Esophagus (tissue), 2 donors: ENCODE data around the gene NTRK2. TPM values are rescaled to one million over a fixed set of nuclear protein-coding genes. Genes with fewer than 3 reads are reported as not detected.

Source experiments
- H3K27ac ChIP-seq, 2 donors: one replicate each; pipeline ENCODE4 v1.5.1; 2013; ENCODE audit warnings: low read depth in 2 of 2, mild to moderate bottlenecking in 2 of 2, inconsistent platforms in 1 of 2, low read length in 1 of 2, moderate library complexity in 1 of 2
- H3K27me3 ChIP-seq, 2 donors: one replicate each; pipeline ENCODE4 v1.6.1; 2013; ENCODE audit warnings: low read length in 2 of 2, control low read depth in 1 of 2, mild to moderate bottlenecking in 1 of 2; ENCODE audit not compliant: insufficient read depth in 2 of 2, control insufficient read depth in 1 of 2
- H3K36me3 ChIP-seq, 2 donors: one replicate each; pipeline ENCODE4 v1.6.1; 2013; ENCODE audit warnings: low read length in 1 of 2; ENCODE audit not compliant: control insufficient read depth in 2 of 2, insufficient read depth in 2 of 2
- H3K4me1 ChIP-seq, 2 donors: one replicate each; pipeline ENCODE4 v1.6.1; 2013; ENCODE audit warnings: low read length in 1 of 2; ENCODE audit not compliant: control insufficient read depth in 2 of 2, insufficient read depth in 2 of 2
- H3K4me3 ChIP-seq, 2 donors: one replicate each; pipeline ENCODE4 v1.5.1; 2013; ENCODE audit warnings: low read length in 2 of 2, mild to moderate bottlenecking in 2 of 2, low read depth in 1 of 2, moderate library complexity in 1 of 2
- H3K9me3 ChIP-seq, 2 donors: one replicate each; pipeline ENCODE4 v1.6.1; 2013; ENCODE audit warnings: mild to moderate bottlenecking in 2 of 2, low read depth in 1 of 2, low read length in 1 of 2, moderate library complexity in 1 of 2; ENCODE audit not compliant: control insufficient read depth in 2 of 2, insufficient read depth in 1 of 2
- WGBS, 2 donors: extraction: QIAGEN DNeasy Blood & Tissue Kit; methylation state at CpG; one replicate each; pipeline ENCODE4 v1.1.7; 2013; 5-methylcytosine and 5-hydroxymethylcytosine counted together
- polyA plus RNA-seq, 2 donors: library from polyadenylated mRNA; stranded (reverse); fragments of 200-250 nt; gene quantifications; one replicate each; pipeline ENCODE4 v1.2.3, GENCODE V29; 2013
- donor health status: healthy with polysubstance abuse.
- donor health status: Bipolar disorder and iron deficiency.

The NTRK2 gene
- polyA plus RNA-seq, 2 donors = 1.2 to 3.6 TPM

- H3K36me3 ChIP-seq = no peaks in the 10 kb centered on the region
- no peaks in the 10 kb centered on the region for H3K4me1 ChIP-seq
- WGBS, 2 donors = 28 to 42% methylated on average over 2 of the region's 2 CpGs
- no peak overlapping the region for H3K27ac ChIP-seq
- H3K27me3 ChIP-seq = no peaks in the 10 kb centered on the region
- no peak overlapping the region for H3K4me3 ChIP-seq
- H3K9me3 ChIP-seq = no peaks in the 10 kb centered on the region
Measured at GRCh38 chr9:84759300-84759750, 89.8 kb downstream of the NTRK2 start.

GRCh38 chr9:84759804-84760203 lies 90.3 kb downstream of the NTRK2 start:
- Histone ChIP-seq H3K27me3 (no peaks in the 10 kb centered on the region), H3K4me1 (no peaks in the 10 kb centered on the region), H3K27ac (no peak overlapping the region), H3K36me3 (no peaks in the 10 kb centered on the region), H3K4me3 (no peak overlapping the region), H3K9me3 (no peaks in the 10 kb centered on the region)
- 71 to 79% methylated on average over 2 of the region's 2 CpGs for WGBS, 2 donors

GRCh38 chr9:84761137-84761808 lies 91.7 kb downstream of the NTRK2 start:
- Histone ChIP-seq H3K36me3 (no peaks in the 10 kb centered on the region), H3K27ac (no peak overlapping the region), H3K27me3 (no peaks in the 10 kb centered on the region), H3K4me1 (no peaks in the 10 kb centered on the region), H3K9me3 (no peaks in the 10 kb centered on the region), H3K4me3 (no peak overlapping the region)
- WGBS, 2 donors = 84 to 86% methylated on average over 2 of the region's 2 CpGs

- Histone ChIP-seq H3K4me1 (no peaks in the 10 kb centered on the region), H3K27ac (no peak overlapping the region), H3K4me3 (no peak overlapping the region), H3K27me3 (no peaks in the 10 kb centered on the region), H3K9me3 (no peaks in the 10 kb centered on the region), H3K36me3 (no peaks in the 10 kb centered on the region)
- 85 to 86% methylated on average over 3 of the region's 3 CpGs for WGBS, 2 donors
Measured at GRCh38 chr9:84772511-84772910, 103.0 kb downstream of the NTRK2 start.

GRCh38 chr9:84773022-84773421 lies 103.5 kb downstream of the NTRK2 start:
- Histone ChIP-seq H3K27ac (no peak overlapping the region), H3K4me1 (no peaks in the 10 kb centered on the region), H3K27me3 (no peaks in the 10 kb centered on the region), H3K9me3 (no peaks in the 10 kb centered on the region), H3K36me3 (no peaks in the 10 kb centered on the region), H3K4me3 (no peak overlapping the region)

GRCh38 chr9:84775056-84775643 lies 105.6 kb downstream of the NTRK2 start:
- Histone ChIP-seq H3K4me3 (no peak overlapping the region), H3K27me3 (no peaks in the 10 kb centered on the region), H3K9me3 (no peaks in the 10 kb centered on the region), H3K36me3 (no peaks in the 10 kb centered on the region), H3K4me1 (no peaks in the 10 kb centered on the region), H3K27ac (no peak overlapping the region)
- WGBS, 2 donors = 90 to 93% methylated on average over 4 of the region's 4 CpGs

GRCh38 chr9:84778570-84778969 lies 109.0 kb downstream of the NTRK2 start:
- 78 to 84% methylated on average over 5 of the region's 5 CpGs for WGBS, 2 donors
- Histone ChIP-seq H3K36me3 (no peaks in the 10 kb centered on the region), H3K27ac (no peak overlapping the region), H3K27me3 (no peaks in the 10 kb centered on the region), H3K4me3 (no peak overlapping the region), H3K4me1 (no peaks in the 10 kb centered on the region), H3K9me3 (no peaks in the 10 kb centered on the region)

- 65 to 76% methylated on average over 3 of the region's 3 CpGs for WGBS, 2 donors
- Histone ChIP-seq H3K27me3 (no peaks in the 10 kb centered on the region), H3K4me3 (no peak overlapping the region), H3K9me3 (no peaks in the 10 kb centered on the region), H3K36me3 (no peaks in the 10 kb centered on the region), H3K4me1 (no peaks in the 10 kb centered on the region), H3K27ac (no peak overlapping the region)
Measured at GRCh38 chr9:84779883-84780282, 110.4 kb downstream of the NTRK2 start.

GRCh38 chr9:84780385-84780784 lies 110.9 kb downstream of the NTRK2 start:
- Histone ChIP-seq H3K27ac (no peak overlapping the region), H3K4me3 (no peak overlapping the region), H3K4me1 (no peaks in the 10 kb centered on the region), H3K9me3 (no peaks in the 10 kb centered on the region), H3K27me3 (no peaks in the 10 kb centered on the region), H3K36me3 (no peaks in the 10 kb centered on the region)
- WGBS, 2 donors = 89 to 90% methylated on average over 5 of the region's 5 CpGs

- Histone ChIP-seq H3K27ac (no peak overlapping the region), H3K36me3 (no peaks in the 10 kb centered on the region), H3K27me3 (no peaks in the 10 kb centered on the region), H3K4me3 (no peak overlapping the region), H3K9me3 (no peaks in the 10 kb centered on the region), H3K4me1 (no peaks in the 10 kb centered on the region)
- WGBS, 2 donors = 52 to 59% methylated on average over 2 of the region's 2 CpGs
Measured at GRCh38 chr9:84781458-84781857, 111.9 kb downstream of the NTRK2 start.
